Muscle of arm (tissue), 12 donors: ENCODE data around the gene EPN2. TPM values are rescaled to one million over a fixed set of nuclear protein-coding genes. Genes with fewer than 3 reads are reported as not detected.

Source experiments
- DNase-seq: peaks from one replicate; pipeline ENCODE4 v3.0.0-alpha.2; 2013
- polyA plus RNA-seq, 12 donors: library from polyadenylated mRNA; unstranded; fragments of 120-200 nt; gene quantifications; one replicate each; pipeline ENCODE4 v1.2.1, GENCODE V29; 2013; ENCODE audit not compliant: insufficient read length in 12 of 12

The EPN2 gene
- polyA plus RNA-seq, 12 donors = 20.8 to 78.2 (median 27.3) TPM; not detected in 1

DNA sequence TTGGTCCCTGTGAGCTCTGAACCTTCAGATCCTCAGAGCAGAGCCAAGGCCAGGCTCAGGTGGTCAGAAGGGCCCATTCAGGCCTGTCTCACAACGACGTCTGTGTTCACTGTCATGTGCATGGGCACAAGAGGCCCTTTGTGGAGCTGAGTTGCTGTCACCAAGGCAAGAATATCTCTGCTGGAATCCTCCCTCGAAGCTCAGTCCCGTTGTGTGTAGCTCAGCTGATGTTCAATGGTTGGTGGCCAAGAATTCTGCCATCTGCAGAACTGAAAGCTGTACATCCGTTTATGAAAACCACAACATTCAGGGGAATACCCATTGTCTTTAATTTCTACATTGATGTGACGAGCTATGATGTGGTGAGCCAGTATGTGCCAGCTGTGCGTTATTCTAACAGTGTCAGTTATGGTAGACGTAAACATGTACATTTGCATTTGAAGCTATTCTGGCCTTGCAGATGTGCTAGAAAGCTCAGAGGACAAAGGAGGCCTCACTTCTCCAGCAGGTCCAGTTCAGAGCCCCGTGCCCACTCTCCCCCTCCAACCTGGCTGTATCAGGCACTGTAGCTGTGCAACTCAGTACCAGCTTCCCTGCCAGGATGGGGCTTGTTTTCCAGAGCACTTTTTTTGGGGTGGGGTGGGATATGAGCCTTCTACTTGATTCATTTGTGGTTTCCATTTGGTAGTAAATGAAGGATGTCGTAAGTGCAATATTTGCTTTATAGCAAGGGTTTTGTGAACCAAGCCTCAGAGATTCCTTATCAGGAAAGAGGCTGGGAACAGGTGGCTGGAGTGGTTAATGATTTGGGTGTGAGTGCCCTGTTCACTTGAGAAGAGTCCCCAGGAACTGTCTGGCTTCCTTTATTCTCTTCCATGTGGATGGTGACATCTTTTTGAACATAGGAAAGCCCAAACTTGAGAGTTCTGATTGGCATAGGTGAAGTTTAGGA lies 69.3 kb downstream of the EPN2 start:
- DNase-seq = no peak

GRCh38 chr17:19307521-19307920 lies 70.4 kb downstream of the EPN2 start:
- no peak for DNase-seq

- no peak for DNase-seq
Observed at GRCh38 chr17:19308398-19308797, 71.2 kb downstream of the EPN2 start.

DNA sequence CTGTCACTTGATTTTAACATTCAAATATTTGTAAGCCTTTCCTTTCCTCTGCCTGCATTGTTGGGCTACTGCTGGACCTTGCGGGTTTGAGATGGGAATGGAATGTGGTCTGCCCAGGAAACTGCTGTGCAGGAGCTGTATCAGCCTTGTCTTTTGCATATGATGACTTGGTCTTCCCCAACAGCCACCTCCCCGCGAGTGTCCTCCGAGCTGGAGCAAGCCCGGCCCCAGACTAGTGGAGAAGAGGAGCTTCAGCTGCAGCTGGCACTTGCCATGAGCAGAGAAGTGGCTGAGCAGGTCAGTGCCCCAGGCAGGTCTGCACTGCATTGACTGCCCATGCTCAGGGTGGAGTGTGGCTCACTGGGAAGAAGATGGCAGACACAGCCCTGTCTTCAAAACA lies 72.5 kb downstream of the EPN2 start:
- DNase-seq = no peak

GRCh38 chr17:19310151-19310550 lies 73.0 kb downstream of the EPN2 start:
- no peak for DNase-seq

DNA sequence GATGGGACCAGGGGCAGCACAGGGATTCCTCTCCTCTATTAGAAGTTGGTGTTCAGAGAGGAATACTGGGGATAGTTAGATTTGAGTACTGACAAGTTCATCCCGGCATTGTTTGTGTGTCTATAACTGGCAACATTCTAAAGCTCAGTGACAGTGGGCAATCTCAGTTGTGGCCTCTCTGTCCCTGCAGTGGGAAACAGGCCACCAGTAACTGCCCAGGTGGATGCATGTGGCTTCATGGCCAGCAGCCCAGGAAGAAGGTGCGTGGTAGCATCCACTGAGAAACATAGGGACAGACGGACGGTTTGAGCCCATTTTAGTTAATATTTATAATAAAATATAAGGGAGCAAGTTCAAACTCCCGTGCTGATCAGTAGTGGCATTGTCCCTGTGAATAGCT lies 73.8 kb downstream of the EPN2 start:
- no peak for DNase-seq

DNA sequence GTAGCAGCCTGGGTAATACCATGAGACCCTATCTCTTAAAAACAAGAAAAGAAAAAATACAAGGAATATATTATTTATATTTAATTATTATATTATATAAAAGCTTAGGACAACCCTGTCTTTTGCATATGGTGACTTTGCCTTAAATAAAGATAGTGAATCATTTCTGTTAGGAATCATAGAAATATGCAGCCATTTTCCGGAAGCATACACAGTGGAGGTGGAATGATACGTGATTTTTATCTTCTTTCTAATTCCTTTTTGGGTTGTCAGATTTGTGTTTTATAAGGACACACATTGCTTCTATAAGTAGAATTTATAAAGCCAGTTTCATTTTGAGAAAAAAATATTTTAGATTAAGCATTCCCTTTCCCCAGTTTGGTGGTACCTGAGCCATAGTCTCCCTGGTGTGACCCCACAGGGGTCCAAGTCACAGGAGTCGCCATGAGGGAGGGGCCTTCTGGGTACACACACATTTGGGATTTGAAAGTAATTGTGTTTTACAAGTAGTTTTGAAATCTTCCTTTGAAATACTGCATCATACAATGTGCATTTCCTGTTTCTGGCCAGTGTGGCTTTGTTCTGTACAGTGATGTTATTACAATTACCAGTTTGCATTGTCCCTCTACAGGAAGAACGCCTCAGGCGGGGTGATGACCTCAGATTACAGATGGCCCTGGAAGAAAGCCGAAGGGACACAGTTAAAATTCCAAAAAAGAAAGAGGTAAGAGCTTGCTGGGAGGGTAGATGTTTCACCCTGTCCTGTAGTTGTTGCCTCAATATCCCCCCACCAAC lies 74.5 kb downstream of the EPN2 start:
- no peak for DNase-seq

- no peak for DNase-seq
Observed at GRCh38 chr17:19312406-19312805, 75.2 kb downstream of the EPN2 start.

DNA sequence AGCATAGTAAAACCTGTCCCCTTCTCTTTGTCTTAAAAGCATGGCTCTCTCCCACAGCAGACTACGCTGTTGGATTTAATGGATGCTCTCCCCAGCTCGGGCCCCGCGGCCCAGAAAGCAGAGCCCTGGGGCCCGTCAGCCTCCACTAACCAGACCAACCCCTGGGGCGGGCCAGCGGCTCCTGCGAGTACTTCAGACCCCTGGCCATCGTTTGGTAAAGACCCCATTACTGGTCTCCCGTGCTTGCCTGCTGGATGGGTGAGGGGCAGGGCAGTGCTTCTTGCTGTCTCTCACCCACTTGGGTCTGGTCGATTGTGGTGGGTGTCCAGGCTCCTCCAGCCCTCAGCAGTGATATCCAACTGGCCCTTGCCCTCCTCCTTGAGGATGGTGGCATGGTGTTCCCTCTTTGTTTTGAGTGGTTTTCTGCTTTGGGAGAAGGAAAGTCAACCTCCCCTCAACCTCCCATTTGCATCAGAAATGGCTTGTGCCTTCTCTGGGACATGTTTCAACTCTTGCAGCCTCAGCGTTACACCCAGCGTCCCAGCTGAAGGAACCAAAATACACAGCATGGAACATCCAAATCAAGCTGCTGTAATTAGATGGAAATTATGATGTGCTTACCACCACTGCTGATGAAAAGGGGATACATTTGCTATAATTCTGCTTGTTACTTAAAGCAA lies 76.0 kb downstream of the EPN2 start:
- no peak for DNase-seq

DNA sequence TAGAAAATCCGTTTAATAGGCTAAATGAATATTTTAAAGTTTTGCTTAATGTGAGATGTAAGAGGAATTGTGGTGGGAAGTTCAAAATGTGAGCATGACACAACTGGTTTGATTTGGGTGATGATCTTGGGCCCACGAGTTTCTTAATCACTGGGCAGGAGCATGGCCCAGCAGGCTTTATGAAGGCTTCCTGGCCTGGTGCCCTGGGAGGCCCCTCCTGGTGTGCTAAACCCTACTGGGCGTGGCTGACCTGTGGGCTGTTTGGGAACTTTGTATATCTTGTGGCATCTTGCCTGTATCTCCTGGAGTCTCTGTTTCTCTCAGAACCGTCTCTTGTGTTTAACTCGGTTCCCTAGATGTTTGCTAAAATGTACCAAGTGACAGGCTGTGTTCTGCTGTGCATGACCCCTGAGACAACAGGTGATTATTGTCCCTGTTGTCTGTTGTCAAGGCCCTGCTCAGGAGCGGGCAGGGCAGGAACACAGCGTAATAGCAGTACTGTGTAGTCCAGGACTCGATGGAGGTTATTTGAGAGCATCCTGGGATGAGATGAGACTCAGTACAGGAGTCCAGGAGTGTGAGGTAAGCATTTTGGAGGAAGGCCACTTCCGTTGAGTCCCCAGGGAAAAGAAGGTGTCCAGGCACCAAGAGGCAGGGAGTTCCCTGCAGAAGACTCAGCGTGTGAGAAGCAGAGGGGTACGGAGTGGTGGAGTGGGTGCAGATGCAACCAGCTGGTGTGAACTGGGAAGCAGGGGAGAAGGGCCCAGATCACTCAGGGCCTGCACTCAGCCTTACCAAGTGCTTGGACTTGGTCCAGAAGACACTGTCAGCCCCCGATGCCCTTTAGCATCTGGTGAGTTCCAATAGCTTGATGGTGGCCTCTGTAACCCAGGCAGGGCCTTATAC lies 76.8 kb downstream of the EPN2 start:
- DNase-seq = no peak

DNA sequence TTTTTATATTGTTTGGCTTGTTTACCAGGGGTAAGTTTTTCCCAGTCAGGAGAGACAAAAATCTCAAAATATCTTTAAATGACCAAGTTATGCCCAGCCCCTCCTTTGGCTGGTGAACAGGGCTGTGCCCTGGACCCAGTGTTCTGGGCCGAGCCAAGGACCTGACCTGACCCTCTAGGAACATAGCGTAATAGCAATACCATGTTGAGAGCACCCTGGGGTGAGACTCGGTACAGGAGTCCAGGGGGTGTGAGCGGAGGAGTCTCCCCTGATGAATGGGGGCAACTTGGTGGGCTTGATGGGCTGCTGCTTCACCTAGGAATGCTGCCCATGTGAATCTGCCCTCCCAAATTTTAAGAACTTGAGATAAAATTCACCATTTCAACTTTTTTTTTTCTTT lies 77.9 kb downstream of the EPN2 start:
- DNase-seq = no peak

DNA sequence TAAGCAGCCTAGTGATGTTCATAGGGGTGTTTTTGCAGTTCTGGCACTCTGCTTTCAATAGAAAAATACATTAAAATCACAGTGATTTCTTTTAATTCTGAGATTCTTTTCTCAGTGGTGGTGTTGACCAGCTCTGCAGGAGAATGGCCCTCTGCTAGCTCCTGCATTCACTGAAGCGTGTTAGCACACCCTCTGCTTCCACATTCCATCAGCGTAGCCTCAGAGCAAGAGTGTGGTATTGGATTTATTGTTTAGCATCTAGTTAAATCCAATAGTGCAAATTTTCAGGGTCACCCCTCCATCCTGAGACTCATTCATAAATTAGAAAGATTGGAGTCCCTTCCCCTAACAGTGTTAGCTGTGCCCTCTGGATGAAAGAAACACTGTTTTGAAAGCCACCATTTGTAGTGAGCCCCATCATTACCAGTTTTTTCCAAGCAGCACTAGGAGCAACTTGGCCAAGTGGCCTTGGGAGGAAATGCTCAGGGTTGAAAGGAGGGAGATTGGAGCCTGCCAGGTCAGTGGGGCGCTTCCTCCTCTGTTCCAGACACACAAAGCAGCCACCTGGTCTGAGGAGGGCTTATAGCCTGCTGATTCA lies 79.7 kb downstream of the EPN2 start:
- DNase-seq = no peak

DNA sequence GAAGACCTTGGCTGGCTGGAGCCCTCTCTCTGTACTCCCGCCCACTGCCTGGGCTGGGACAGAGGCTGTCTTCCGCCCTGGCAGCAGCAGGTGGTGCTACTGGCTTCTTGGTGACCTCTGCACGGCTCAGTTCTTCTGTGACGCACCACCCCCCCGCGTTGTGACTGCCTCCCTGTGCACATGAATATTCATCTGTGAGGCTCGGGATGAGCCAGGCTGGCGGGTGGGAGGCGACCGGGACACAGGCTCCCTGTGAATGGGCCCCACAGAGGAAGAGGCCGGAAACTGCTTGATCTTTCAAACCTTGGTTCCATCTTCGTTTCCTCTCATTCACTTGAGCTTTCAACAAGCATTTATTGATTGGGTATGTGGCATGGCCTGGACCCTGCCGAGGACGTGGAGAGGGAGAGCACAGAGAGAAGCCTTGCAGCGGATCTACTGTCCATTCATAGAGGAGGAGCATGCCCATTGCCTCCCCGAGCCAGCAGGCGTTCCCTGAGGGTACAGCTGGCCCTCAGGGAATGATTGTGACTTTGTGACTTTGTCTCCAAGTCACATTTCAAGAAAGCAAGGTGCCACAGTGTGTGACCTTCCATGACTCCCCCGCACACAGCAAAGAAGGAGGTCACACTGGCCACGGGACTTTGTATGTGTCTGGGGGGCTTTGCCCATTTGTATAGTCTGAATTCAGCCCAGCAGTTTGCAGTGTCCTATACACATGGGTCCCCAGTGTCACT lies 80.4 kb downstream of the EPN2 start:
- DNase-seq = peak; percentile 63

DNA sequence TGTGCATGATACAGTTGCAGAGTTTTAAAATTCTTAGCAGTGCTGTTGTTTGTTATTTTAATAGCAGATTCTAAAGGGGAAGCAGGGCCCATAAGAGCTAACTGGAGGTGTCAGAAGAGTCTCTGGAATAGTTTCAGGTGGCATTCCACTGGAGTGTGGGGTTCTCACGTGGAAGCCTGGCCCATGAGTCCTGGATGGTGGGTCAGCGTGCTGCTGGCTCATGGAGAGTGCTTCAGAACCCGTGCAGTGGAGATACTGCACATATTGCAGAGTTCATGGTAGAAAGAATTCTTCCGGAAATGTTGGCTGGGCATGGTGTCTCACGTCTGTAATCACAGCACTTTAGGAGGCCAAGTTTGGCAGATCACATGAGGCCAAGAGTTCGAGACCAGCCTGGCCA lies 81.4 kb downstream of the EPN2 start:
- no peak for DNase-seq

DNA sequence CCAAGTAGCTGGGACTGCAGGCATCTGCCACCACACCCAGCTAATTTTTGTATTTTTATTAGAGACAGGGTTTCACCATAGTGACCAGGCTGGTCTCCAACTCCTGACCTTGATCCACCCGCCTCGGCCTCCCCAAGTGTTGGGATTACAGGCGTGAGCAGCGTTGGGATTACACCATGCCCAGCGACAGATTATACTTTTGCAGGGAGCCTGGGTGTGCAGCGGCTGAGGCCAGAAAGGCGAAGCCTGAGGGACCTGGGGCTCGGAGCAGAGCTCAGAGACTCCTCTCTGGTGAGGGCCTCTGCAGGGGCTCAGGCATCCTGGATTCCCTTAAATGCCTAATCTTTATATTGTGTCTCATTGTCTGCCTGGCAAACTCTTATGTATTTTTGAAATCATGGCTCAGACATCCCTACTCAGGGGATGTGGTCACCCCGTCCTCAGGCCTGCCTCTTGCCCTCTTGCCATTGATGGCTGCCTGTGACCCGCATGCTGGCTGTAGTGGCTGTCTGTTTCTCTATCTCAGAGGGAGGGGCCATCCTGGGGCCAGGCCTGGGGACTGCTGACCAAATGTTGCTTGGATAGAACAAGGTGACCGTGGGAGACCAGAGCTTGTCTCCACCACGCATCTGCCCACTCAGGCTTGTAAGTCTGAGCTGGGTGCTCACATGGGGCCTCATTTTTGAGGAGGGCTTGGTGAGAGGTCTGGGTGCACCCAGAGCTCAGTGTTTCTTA lies 82.8 kb downstream of the EPN2 start:
- no peak for DNase-seq

DNA sequence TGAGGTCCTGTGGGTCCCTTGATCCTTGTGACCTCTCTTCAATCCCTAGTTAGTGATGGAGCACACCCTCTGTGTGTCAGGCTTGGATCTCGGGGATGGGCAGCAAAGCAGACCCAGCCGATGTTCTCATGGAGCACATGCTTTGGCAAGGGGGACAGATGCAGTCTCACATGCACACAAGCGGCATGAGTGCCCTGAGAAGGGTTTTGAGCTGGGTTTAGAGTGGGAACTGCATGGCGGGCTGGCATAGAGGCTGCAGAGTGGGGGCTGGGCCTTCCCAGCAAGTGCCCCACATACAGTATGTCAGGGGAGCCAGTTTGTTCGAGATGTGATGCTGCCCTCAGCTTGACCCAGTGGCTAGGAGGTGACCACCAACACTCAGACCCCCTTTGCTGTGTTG lies 83.7 kb downstream of the EPN2 start:
- no peak for DNase-seq

DNA sequence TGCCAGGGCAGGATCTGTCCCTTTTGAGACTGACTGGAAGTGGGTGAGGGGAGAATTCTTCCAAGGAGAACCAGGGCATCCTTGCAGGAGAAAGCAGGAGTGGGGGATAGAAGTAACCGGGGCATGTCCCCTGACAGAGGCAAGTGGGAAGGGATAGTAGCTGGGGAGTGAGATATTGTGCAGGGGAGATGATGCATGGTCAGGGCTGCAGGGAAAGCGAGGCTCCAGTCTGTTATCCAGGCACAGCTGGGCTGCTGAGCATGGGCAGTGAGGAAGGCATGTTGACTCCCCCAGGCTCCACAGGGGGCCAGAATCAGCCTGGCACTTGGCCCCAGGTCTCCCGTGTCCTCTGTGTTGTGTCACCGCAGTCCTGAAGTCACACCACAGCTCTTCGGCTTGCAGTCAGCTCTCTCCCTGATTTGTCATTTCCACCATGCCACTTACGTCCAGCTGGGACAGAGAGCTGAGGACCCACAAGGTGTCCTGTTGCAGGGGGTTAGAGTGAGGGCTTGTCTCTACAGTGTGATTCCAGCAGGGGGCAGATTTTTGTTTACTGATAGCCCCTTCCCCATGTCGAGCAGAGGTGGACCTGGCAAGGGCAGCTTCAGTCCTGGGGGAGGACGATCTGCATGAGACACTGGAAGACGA lies 84.4 kb downstream of the EPN2 start:
- no peak for DNase-seq

- DNase-seq = no peak
Observed at GRCh38 chr17:19322129-19322505, 85.0 kb downstream of the EPN2 start.

GRCh38 chr17:19322861-19323260 lies 85.7 kb downstream of the EPN2 start:
- no peak for DNase-seq
